GM19468 (cell line): ENCODE measurements around the gene RIN3.
"Not testable (repeated sequence)": the region's sequence is repeated elsewhere in the genome, so short reads cannot be mapped to it uniquely, and the experiment has no call there.

Source experiments
- ATAC-seq: cut with Tn5 transposase; IDR thresholded peaks from one replicate; pipeline ENCODE4 v1.9.1; 2021; ENCODE audit warnings: mild to moderate bottlenecking, moderate library complexity, moderate number of reproducible peaks; ENCODE audit not compliant: unreplicated experiment; ENCODE audit errors: extremely low read depth

The RIN3 gene

GRCh38 chr14:92637228-92637627, 123.6 kb downstream of the RIN3 start:
- no peak for ATAC-seq

- ATAC-seq = no peak
These were observed 124.3 kb downstream of the RIN3 start for GRCh38 chr14:92637864-92638263.

- ATAC-seq = no peak
These were observed 124.7 kb downstream of the RIN3 start for GRCh38 chr14:92638266-92638665.

GRCh38 chr14:92638904-92639303, 125.3 kb downstream of the RIN3 start:
- ATAC-seq = no peak

- ATAC-seq = not testable (repeated sequence)
These were observed 126.0 kb downstream of the RIN3 start for GRCh38 chr14:92639472-92640117.

- ATAC-seq = no peak
These were observed 127.7 kb downstream of the RIN3 start for GRCh38 chr14:92641306-92641705.

- ATAC-seq = no peak
These were observed 130.8 kb downstream of the RIN3 start for GRCh38 chr14:92644171-92644969.

GRCh38 chr14:92644970-92645515, 131.5 kb downstream of the RIN3 start:
- no peak for ATAC-seq

GRCh38 chr14:92645841-92646478, 132.4 kb downstream of the RIN3 start:
- ATAC-seq = no peak

- no peak for ATAC-seq
These were observed 133.6 kb downstream of the RIN3 start for GRCh38 chr14:92646952-92647796.

GRCh38 chr14:92647797-92648279, 134.3 kb downstream of the RIN3 start:
- no peak for ATAC-seq

- no peak for ATAC-seq
These were observed 135.5 kb downstream of the RIN3 start for GRCh38 chr14:92649066-92649465.

- no peak for ATAC-seq
These were observed 136.5 kb downstream of the RIN3 start for GRCh38 chr14:92649934-92650545.

- ATAC-seq = no peak
These were observed 137.1 kb downstream of the RIN3 start for GRCh38 chr14:92650581-92651105.

GRCh38 chr14:92651106-92651757, 137.7 kb downstream of the RIN3 start:
- peak; percentile 44 for ATAC-seq

GRCh38 chr14:92651758-92652406, 138.3 kb downstream of the RIN3 start:
- ATAC-seq = no peak

GRCh38 chr14:92652413-92653151, 139.0 kb downstream of the RIN3 start:
- no peak for ATAC-seq
